GM18858 (cell line): ENCODE results near the gene LRP1B.

Experiments used
- ATAC-seq: cut with Tn5 transposase; IDR thresholded peaks from one replicate; pipeline ENCODE4 v1.9.1; 2021; ENCODE audit not compliant: unreplicated experiment

Gene LRP1B

DNA sequence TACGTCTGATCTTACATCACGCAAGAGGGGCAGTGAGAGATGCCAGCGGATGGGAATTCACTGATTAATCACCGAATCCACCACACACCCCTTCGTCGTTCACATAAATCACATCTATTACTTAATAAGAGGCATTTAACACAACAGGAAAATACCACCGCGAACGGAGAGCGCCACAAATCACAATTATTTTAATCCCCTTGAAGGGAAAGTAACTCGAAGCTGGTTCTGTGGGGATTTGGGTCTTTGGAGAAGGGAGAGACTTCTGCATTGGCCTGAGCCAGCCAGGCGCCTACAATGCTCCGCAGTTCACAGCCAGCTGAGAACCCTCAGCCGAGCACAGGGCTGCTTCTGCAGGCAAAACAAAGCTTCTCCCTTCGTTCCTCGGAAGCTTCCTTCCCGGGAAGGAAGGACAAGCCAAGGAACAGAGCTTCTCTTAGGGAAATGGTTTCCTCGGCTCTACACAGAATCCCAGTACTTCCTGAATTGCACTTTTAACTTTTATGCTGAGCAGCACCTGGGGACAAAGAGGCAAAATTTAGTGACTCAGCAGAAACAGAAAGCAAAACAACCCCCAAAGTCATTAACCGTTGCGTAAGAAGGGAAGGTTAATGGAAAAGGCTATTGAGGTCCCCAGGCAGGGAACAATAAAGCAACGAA lies at the start of gene LRP1B:
Gene LRP1B, minus strand, starts transcription at position 7 of the 660 bp plus-strand sequence. CDS start 287 bp downstream, outside the sequence.
- peak; percentile 49 for ATAC-seq

DNA sequence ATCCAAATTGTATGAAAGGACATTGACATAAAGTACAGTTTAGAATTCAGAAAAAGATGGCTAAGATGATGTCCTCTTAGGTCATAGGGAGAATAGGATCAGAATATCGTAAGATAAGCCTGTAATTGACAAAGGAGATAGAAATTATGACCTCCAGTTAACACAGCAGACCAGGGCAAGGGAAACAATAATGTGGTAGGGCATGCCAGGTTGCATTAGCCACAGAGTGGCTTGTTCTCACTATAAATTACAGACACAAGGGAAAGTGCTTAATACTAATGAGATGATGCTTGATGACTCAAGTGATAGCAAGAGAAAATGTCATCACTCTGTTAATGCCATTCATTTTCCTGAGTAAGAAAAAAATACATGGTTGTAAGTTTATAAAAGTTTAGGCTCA lies 48.9 kb upstream of the LRP1B start:
- ATAC-seq: no peak

DNA sequence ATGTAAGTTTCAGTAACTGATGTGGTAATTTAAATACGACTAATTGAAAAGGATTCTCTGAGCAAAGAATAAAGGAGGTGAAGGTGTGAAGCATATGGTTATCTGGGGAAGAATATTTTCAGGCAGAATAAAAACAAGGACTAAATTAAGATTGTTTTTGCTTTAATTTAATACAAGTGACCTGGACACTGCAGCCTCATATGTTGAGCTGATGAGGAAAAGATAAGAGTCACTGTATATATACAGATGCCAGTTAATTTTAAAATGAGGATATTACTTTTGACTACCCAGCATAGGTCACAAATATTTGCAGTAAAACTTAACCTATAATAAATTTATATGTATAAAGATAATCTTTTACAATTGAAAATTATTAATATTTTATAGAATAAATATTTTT lies 47.8 kb upstream of the LRP1B start:
- no peak for ATAC-seq

DNA sequence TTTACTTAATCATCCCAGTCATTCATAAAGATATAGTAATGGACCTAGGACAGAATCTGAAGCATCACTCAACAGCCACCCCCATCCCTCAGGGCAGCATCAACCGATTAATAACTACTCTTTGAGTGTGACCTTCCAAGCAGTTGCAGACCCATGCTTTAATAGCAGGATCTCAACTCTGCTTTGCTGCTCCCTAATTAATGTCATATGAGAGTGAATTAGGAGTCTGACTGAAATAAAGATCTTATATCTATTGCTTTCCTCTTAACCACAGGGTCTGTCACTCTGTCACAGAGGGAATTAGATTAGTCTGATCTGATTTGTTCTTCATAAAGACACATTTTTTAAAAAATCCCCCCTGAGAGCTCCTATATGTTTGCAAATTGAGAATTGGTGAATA lies 46.1 kb upstream of the LRP1B start:
- no peak for ATAC-seq

DNA sequence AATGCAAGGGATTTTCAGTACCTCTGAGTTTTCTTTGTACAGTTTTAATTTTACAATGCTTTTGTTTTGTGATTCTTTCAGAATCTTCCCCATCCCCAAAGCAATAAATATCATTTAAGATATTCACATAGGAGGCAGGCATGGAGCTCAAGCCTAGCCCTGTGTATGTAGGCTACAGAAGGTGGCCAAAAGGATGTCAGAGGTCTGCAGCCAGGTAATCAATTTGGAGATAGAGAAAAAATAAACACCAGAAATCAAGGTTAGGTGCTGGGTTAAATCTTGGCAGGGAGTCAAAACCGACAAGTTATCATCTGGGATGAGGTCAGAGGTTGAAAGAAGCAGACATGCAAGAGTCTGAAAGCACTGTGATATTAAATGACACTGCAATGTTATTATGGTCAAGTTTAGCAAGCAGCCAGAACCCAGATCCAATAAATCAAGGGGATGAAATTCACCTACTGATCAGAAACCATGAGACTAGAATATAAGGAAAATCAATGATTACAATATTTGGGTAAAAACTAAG lies 45.1 kb upstream of the LRP1B start:
- ATAC-seq: no peak

DNA sequence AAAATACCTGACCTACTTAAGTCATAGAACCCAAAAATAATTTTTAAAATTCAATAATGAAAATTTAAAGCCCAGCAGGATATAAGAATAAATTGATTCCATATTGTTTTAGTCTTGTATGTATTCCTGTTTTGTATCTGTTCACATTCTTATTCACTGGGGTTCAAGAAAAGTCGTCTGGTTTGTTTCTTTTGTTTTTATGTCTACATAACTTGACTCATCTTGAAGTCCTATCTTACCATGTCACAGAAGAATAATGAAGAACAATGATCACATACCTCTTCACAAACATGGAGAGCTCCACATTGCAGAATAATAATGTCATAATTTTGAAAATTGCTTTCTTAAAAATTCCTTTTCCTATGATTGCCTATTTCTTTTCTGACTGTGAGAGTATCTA lies 43.4 kb upstream of the LRP1B start:
- ATAC-seq: no peak

DNA sequence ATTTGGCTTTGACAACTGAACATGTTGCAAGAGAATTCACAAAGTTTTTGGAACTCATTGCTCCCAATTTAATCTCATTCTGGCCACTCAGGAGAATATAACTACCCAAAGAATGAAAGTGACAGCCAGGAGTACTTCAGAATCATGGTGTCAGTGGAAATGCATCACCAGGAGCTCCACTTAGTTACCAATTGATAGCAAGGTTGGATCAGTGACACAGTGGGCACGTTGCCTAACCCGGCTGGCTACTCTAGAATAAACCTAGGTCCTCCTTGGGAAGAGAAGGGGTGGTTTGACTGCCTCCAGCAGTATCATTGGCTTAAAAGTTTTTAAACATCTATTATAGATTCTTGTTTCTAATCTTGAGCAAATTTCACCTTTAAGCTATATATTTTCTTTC lies 40.0 kb upstream of the LRP1B start:
- ATAC-seq: no peak

DNA sequence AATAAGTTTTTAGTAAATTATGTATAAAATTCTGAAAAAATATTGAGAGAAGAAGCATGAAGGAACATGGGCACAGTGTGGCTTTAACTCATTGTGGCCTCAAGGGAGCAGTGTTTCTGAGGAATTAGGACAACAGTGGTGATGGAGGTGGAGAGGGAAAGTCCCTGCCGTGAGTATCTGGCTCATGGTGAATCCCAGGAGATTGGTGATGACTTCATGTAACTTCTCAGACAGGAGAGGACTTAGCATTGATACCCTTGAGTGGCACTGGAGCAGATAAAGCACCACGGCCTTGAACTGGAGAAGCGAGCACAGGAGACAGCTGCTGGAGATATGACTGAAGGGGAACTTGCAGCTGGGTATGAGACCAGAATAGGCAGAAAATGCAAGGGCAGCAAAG lies 35.0 kb upstream of the LRP1B start:
- ATAC-seq: peak; percentile 95

DNA sequence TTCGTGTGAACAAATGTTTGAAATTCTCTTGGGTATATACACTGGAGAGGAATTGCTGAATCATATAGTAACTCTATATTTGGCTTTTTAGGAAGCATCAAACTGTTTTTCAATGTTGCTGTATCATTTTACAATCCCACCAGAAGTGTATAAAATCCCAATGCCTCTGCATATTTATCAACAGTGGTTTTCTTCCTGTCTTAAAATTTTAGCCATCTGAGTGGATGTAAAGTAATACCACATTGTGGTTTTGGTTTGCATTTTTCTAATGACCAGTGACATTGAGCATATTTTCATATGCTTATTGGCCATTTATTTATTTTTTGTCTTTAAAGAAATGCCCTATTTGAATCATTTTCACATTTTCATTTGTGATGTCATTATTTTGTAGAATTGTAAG lies 22.8 kb upstream of the LRP1B start:
- ATAC-seq: no peak

DNA sequence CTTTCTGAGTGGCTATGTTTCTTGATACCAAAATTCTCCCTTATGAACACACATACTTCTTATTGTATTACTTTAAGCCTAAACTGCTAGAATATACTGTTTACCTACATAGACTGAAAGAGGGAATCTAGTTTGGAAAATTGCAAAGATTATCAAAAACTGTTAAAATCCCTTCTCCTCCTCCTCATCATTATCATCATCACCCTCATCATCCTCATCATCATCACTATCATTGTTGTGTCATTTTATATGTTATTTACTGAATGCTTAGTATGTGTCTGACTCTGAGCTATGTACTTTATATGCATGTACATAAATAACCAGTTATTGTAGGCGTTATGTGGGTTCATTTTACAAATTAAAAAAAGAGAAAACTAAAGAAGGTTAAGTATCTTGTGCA lies 19.6 kb upstream of the LRP1B start:
- no peak for ATAC-seq

DNA sequence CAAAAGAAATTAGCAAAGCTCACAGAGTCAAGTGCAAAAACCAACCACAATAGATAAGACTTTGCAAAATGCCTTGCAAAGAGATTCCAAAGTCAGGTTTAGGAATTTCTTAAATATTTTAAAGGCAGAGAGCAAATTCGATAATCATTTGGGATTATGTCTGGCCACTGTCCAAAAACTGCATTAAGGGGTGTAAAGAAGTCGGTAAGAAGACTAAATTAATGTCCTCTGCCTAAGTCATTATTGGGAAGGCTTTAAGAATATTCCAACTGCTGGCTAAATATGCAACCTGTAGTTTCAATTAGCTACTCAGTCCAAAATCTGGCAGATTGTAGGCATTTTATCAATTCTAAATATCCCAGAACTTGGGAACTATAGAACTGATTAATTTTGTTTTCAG lies 13.7 kb upstream of the LRP1B start:
- ATAC-seq: no peak

DNA sequence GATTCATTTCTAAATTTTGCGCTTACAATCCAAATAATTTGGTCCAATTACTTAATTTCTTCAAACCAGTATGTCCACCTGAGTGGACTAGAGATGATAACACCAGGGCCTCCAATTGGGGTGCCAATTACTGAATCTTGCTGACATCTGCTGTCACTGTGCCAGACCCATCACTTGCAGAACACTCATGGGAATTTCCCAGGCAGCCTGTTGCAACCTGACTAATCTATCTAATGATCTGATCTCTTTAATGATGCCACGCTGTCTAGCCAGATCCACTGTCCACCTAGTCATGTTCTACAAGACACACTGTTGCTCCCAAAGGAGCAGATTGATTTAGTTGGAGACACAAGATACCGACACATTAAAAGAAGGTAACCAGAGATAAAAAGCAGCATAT lies 11.8 kb upstream of the LRP1B start:
- ATAC-seq: no peak

DNA sequence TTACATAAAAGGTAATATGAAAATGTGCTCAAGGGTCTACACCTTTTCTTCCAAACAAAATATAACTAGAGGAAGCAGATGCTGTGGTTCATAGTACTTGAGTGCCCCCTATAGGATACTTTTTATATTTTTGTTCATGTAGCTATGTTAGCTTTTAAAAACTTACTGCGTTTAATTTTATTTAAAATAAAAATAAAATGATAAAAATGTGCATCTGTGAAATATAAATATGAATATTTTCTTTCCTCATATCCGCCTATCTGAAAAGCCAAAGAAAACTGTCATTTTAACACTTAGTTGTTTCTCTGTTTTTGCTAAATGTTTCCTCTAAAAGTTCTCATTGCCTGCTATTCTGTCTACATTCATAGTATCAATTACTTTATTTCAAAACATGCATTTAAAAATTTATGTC lies 9.6 kb upstream of the LRP1B start:
- peak; percentile 66 for ATAC-seq

DNA sequence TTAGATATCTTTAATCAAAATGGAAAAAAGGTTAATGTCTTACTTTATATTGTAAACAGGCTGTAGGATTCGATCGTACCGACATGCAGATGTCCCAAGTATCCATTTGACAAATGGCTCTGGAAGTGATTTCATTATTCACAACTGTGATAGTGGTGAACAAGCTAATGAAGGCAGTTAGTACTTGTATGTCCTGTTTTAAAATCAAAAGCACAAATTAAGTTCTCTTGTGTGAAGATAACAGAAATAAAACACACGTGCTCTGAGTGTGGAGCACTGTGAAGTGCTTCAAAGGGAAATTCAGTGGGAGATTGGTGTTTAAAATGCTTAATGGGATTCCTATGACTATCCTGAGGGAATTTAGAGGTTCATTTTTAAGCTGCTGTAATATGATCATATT lies 8.6 kb upstream of the LRP1B start:
- no peak for ATAC-seq

DNA sequence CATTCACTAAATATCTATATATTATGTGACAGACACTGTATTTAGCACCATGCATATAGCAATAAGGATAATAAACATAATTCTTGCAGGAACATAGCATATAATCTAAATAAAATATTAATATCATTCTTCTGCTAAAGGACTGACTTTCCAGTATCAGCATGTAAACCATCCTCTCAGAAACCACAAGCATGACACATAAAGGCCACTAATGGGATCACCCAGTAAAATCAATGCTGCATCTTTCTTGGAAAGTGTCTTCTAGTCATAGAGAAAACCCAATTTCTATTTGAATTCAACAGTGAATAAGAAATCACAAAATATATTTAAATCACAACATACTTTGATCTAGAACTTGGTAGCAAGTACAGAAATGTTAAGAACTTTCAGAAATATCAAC lies 5.8 kb upstream of the LRP1B start:
- ATAC-seq: no peak

DNA sequence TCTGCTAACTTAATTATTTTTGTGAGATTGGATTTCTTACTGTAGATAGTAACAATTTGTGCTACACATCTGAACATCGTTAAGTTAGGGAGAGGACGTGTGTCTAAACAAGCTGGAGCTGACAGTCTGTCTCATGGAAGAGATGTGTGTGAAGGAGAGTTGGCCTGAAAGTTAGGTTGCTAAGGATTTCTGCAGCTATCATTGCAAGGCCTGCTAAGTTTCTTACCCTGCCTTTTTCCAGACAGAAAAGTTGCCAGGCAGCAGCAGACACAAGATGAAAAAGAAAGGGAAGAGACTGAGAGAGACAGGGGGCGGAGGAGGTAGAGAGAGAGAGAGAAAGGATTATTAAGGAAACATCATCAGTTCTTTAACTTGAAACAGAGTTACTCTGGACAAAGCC lies 4.1 kb upstream of the LRP1B start:
- no peak for ATAC-seq

DNA sequence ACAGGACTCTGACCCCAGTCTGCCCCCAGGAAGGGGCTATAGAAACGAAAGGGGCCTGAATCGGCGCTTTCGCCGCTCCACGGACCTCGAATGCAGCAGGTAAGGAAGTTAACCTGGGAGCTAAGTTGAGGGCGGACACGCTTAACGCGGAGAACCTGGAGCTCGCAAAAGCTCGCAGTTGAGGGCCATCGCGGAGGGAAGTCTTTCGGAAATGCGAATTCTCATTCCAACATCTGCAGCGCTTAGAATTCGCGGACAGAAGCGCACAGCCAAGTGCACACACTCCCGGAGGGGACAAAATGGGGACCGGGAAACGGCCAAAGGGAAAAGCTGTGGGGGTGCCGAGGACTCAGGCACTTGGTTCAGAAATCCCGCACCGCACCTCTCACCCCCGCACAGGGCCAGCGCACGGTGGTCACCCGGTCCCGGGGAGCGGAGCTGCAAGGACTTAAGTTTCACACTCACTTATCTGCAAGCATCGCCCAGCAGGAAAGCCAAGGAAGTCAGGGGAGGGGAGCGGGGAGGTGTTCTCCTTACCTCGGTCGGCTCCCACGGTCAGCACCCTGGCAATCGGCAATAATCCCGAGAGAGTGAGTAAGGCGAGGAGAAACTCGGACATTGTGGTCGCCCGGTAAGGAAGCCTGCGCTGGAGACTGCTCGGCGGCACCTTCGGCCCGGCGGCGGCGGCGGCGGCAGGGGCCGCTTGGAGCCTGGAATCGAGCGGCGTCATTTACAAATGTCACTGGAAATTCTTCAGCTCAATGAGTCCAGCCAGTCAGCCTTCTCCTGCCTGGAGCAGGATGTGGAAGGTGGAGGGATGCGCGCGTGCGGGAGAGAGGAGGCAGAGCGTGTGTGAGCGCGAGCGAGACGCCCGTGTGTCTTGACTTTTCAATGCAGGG lies 456 bp downstream of the LRP1B start:
- no peak for ATAC-seq

DNA sequence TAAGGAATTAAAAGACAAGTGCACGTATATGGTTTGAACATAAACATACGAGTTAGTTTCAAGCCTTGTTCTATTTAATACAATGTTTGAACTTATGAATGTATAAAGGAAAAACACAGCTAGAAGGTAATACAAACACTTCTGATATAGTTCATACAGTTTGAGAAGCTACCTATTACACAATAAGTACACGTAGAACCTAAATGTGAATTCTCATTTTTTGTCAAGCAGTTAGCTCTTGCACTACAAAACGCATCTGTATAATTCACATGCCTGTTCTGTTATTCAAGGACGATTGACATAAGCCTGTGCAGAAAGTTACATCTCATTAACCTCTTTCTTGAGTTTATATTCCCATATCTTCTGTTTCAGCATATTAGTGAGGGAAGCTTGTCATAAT lies 2.7 kb downstream of the LRP1B start:
- ATAC-seq: no peak

DNA sequence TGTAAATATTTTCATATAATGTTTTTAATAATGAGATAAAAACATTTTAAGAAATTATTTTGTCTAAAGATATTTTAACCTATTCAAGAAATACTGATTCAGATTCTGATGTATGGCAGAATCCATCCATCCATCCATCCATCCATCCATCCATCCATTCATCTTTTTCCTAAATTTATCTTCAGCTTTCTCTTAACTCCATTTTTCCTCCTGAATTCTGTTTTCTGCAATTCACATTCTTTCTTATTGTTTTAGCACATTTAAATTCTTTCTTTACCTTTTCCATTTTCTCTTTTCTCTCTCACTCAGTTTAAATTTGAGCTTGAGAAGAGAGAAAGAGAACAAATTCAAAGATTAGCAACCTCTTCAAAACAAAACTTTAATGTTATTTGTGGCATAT lies 3.6 kb downstream of the LRP1B start:
- ATAC-seq: no peak

DNA sequence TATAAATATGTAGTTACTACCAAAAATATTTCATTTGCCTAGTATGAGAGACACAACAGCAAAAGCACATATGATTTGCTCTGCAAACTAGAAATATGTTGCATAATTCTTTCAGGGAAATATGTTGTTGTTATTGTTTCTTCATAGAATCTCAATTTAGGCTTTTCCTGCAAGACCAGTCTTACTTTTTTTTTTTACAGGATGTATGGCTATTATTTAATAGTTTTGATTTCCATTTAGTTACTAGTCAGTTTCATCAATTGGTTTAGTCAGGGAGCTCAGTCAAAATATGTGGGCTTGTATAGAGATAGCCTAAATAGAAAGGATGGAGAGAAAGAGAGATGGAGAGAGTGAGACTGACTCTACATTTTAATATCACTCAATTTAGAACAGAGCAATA lies 6.1 kb downstream of the LRP1B start:
- no peak for ATAC-seq

DNA sequence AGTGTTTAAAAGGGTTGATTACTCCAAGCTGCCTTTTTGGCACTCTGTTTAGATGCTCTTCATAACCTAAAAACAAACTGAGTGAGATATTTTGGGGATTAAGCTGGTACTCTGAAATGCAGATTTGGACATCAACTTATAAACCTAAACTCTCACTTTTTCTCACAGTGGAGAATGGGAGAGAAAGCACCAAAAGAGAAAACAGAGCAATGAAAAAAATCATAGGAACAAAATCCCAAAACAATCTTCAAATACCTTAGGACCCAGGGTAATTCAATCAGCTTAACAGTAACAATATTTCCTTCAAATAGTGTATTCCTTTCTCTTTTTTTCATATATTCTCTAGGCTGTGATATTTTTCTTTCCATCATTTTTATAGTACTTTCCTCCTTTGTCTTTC lies 11.5 kb downstream of the LRP1B start:
- ATAC-seq: no peak

DNA sequence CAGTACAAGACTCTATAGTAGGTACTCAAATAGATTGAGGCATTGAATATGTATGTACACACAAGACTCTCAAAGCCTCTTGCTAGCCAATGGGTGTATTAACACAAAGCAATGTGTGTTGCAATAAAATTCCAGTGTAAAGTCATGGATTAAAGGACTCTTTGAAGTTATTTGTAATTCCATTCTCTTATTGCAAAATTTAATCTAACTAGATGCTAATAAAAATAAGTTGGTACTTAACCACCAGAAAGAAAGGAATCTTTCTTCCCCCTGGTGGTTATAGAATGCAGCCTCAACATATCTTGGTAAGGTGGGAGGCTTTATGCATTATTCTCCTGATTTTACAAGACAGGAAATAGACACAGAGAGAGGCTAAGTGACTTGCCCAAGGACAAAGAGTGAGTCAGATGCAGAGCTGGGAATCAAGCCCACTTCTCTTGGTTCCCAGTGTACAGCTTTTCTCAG lies 18.0 kb downstream of the LRP1B start:
- ATAC-seq: no peak
